ENCODE measurements around the gene PFN1.
"Not testable (repeated sequence)": the region's sequence is repeated elsewhere in the genome, so short reads cannot be mapped to it uniquely, and the experiment has no call there.

PFN1 gene

DNA sequence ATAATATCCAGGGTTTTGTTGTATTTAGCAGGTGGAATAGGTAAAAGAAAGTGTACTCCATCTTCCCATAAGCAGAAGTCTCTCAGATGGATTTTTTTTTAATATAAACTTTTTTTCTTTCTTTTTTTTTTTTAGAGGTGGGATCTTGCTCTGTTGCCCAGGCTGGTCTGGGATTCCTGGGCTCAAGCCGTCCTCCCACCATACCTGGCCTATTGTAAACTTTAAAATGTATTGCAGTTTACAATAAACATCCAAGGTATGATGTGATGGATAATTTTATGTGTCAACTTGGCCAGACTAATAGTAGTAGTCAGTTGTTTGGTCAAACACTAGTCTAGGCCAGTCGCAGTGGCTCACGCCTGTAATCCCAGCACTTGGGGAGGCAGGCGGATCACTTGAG lies 27.0 kb downstream of the PFN1 start:
- no peaks in the 10 kb centered on the region for H3K9me2 ChIP-seq (ENCODE audit: low read depth, low read length)
- TF ChIP-seq EZH2 (IDR thresholded peaks at IDR 0.05; ENCODE audit: borderline replicate concordance, low read length) = no peak
- TF ChIP-seq, protein P1, sequence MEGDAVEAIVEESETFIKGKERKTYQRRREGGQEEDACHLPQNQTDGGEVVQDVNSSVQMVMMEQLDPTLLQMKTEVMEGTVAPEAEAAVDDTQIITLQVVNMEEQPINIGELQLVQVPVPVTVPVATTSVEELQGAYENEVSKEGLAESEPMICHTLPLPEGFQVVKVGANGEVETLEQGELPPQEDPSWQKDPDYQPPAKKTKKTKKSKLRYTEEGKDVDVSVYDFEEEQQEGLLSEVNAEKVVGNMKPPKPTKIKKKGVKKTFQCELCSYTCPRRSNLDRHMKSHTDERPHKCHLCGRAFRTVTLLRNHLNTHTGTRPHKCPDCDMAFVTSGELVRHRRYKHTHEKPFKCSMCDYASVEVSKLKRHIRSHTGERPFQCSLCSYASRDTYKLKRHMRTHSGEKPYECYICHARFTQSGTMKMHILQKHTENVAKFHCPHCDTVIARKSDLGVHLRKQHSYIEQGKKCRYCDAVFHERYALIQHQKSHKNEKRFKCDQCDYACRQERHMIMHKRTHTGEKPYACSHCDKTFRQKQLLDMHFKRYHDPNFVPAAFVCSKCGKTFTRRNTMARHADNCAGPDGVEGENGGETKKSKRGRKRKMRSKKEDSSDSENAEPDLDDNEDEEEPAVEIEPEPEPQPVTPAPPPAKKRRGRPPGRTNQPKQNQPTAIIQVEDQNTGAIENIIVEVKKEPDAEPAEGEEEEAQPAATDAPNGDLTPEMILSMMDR (IDR thresholded peaks at IDR 0.05; ENCODE audit: low read length) = no peak
- no peaks in the 10 kb centered on the region for H4K20me1 ChIP-seq (ENCODE audit: insufficient read depth, low read length)
- H3K27me3 ChIP-seq (ENCODE audit: insufficient read depth, low read length) = no peaks in the 10 kb centered on the region
- H3K4me3 ChIP-seq (ENCODE audit: low read depth, low read length, poor library complexity, severe bottlenecking) = no peak overlapping the region
- H3K9ac ChIP-seq (ENCODE audit: low read length) = no peak overlapping the region
- no peak overlapping the region for H3K4me2 ChIP-seq (ENCODE audit: low read length)
- no peaks in the 10 kb centered on the region for H3K9me3 ChIP-seq (ENCODE audit: low read length)
- H3K27ac ChIP-seq (ENCODE audit: low read depth, low read length, poor library complexity, severe bottlenecking) = no peak overlapping the region
- no peaks in the 10 kb centered on the region for H3K4me1 ChIP-seq (ENCODE audit: insufficient read depth, low read length, severe bottlenecking)
- H3K36me3 ChIP-seq (ENCODE audit: insufficient read depth, low read length) = no peaks in the 10 kb centered on the region
- H3F3A ChIP-seq (ENCODE audit: insufficient read depth, low read length) = no peaks in the 10 kb centered on the region
- no peak overlapping the region for H2AFZ ChIP-seq (ENCODE audit: low read length)
- no peaks in the 10 kb centered on the region for H3K79me2 ChIP-seq (ENCODE audit: insufficient read depth, low read length)

DNA sequence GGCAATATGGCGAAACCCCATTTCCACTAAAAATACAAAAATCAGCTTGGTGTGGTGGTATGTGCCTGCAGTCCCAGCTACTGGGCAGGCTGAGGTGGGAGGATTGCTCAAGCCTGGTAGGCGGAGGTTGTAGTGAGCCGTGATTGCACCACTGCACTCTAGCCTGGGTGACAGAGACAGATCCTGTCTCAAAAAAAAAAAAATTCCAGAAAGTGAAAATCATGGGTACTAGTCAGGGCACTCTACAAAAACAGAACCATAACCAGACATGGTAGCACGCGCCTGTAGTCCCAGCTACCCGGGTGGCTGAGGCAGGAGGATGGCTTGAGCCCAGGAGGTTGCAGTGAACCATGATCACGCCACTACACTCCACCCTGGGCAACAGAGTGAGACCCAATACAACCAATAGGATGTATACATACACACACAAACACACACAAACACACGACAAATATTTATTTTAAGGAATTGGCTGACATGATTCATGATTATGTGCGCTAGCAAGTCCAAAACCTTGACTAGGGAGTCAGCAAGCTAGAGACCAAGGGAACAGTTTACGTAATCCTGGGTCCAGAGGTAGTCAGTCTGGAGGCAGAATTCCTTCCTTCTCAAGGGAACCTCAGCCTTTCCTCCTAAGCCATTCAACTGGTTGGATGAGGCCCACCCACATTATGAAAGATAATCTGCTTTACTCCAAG lies 27.8 kb downstream of the PFN1 start:
- H3K27ac ChIP-seq (ENCODE audit: low read depth, low read length, poor library complexity, severe bottlenecking) = no peak overlapping the region
- no peak overlapping the region for H3K4me3 ChIP-seq (ENCODE audit: low read depth, low read length, poor library complexity, severe bottlenecking)
- no peaks in the 10 kb centered on the region for H3K27me3 ChIP-seq (ENCODE audit: insufficient read depth, low read length)
- no peak overlapping the region for H3K9ac ChIP-seq (ENCODE audit: low read length)
- no peak overlapping the region for H2AFZ ChIP-seq (ENCODE audit: low read length)
- no peaks in the 10 kb centered on the region for H3K79me2 ChIP-seq (ENCODE audit: insufficient read depth, low read length)
- H3K9me2 ChIP-seq (ENCODE audit: low read depth, low read length) = no peaks in the 10 kb centered on the region
- no peaks in the 10 kb centered on the region for H3F3A ChIP-seq (ENCODE audit: insufficient read depth, low read length)
- H3K36me3 ChIP-seq (ENCODE audit: insufficient read depth, low read length) = no peaks in the 10 kb centered on the region
- H3K9me3 ChIP-seq (ENCODE audit: low read length) = no peaks in the 10 kb centered on the region
- H3K4me2 ChIP-seq (ENCODE audit: low read length) = no peak overlapping the region
- no peaks in the 10 kb centered on the region for H4K20me1 ChIP-seq (ENCODE audit: insufficient read depth, low read length)
- no peak for TF ChIP-seq EZH2 (IDR thresholded peaks at IDR 0.05; ENCODE audit: borderline replicate concordance, low read length)
- H3K4me1 ChIP-seq (ENCODE audit: insufficient read depth, low read length, severe bottlenecking) = no peaks in the 10 kb centered on the region

- Histone ChIP-seq H3K36me3 (ENCODE audit: insufficient read depth, low read length) (no peaks in the 10 kb centered on the region), H3K27ac (ENCODE audit: low read depth, low read length, poor library complexity, severe bottlenecking) (no peak overlapping the region), H4K20me1 (ENCODE audit: insufficient read depth, low read length) (no peaks in the 10 kb centered on the region), H3K4me3 (ENCODE audit: low read depth, low read length, poor library complexity, severe bottlenecking) (no peak overlapping the region), H3K27me3 (ENCODE audit: insufficient read depth, low read length) (no peaks in the 10 kb centered on the region), H3F3A (ENCODE audit: insufficient read depth, low read length) (no peaks in the 10 kb centered on the region), H3K4me1 (ENCODE audit: insufficient read depth, low read length, severe bottlenecking) (no peaks in the 10 kb centered on the region), H3K9me2 (ENCODE audit: low read depth, low read length) (no peaks in the 10 kb centered on the region), H3K9me3 (ENCODE audit: low read length) (no peaks in the 10 kb centered on the region), H3K4me2 (ENCODE audit: low read length) (no peak overlapping the region), H3K9ac (ENCODE audit: low read length) (no peak overlapping the region), H3K79me2 (ENCODE audit: insufficient read depth, low read length) (no peaks in the 10 kb centered on the region), H2AFZ (ENCODE audit: low read length) (no peak overlapping the region)
- TF ChIP-seq, protein P1 (IDR thresholded peaks at IDR 0.05; ENCODE audit: low read length) = no peak
- no peak for TF ChIP-seq EZH2 (IDR thresholded peaks at IDR 0.05; ENCODE audit: borderline replicate concordance, low read length)
These were observed 28.8 kb downstream of the PFN1 start for GRCh38 chr17:4919511-4920047.

DNA sequence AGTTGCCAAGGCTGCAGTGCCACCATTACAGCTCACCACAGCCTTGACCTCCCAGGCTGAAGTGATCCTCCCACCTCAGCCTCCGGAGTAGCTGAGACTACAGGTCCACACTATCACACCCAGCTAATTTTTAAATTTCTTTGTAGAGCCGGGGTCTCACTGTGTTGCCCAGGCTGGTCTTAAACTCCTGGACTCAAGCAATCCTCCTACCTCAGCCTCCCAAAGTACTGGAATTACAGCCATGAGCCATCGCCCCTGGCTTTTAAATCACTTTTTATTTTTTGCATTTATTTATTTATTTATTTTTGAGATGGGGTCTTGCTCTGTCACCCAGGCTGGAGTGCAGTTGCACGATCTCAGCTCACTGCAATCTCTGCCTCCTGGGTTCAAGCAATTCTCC lies 33.8 kb downstream of the PFN1 start:
- not testable (repeated sequence) for H3K4me3 ChIP-seq (ENCODE audit: low read depth, low read length, poor library complexity, severe bottlenecking); H3K36me3 ChIP-seq (ENCODE audit: insufficient read depth, low read length); H3K27me3 ChIP-seq (ENCODE audit: insufficient read depth, low read length); H3K4me1 ChIP-seq (ENCODE audit: insufficient read depth, low read length, severe bottlenecking); H2AFZ ChIP-seq (ENCODE audit: low read length); H3K4me2 ChIP-seq (ENCODE audit: low read length); H3K79me2 ChIP-seq (ENCODE audit: insufficient read depth, low read length); H3K9me2 ChIP-seq (ENCODE audit: low read depth, low read length); H3K9me3 ChIP-seq (ENCODE audit: low read length); H4K20me1 ChIP-seq (ENCODE audit: insufficient read depth, low read length); H3K27ac ChIP-seq (ENCODE audit: low read depth, low read length, poor library complexity, severe bottlenecking); H3K9ac ChIP-seq (ENCODE audit: low read length); H3F3A ChIP-seq (ENCODE audit: insufficient read depth, low read length)

Data from OCI-LY1 (cell line).